H9 (cell line): ENCODE data around the gene ZNF423. TPM values are rescaled to one million over a fixed set of nuclear protein-coding genes. Genes with fewer than 3 reads are reported as not detected.

ENCODE experiments used
- DNase-seq: peaks from one replicate; pipeline ENCODE4 v3.0.0-alpha.2; 2017
- H2AFZ ChIP-seq: one replicate; pipeline ENCODE4 v1.6.1; 2013; ENCODE audit warnings: mild to moderate bottlenecking, low read length, control low read depth, moderate library complexity
- H2AK5ac ChIP-seq: 2 replicates; pipeline ENCODE4 v1.6.1; 2013; ENCODE audit warnings: low read length, control low read depth, mixed read lengths; ENCODE audit not compliant: insufficient read length
- H2BK120ac ChIP-seq: one replicate; pipeline ENCODE4 v1.6.1; 2013; ENCODE audit warnings: low read depth, mild to moderate bottlenecking, low read length, control low read depth, inconsistent platforms; ENCODE audit not compliant: poor library complexity, severe bottlenecking
- H2BK12ac ChIP-seq: 2 replicates; pipeline ENCODE4 v1.6.1; 2013; ENCODE audit warnings: low read length, control low read depth, mixed read lengths, low read depth; ENCODE audit not compliant: insufficient read length
- H2BK15ac ChIP-seq: 2 replicates; pipeline ENCODE4 v1.6.1; 2013; ENCODE audit warnings: low read depth, low read length, control low read depth
- H2BK20ac ChIP-seq: one replicate; pipeline ENCODE4 v1.6.1; 2013; ENCODE audit warnings: low read depth, mild to moderate bottlenecking, low read length, control low read depth, inconsistent platforms; ENCODE audit not compliant: poor library complexity, severe bottlenecking
- H2BK5ac ChIP-seq: 2 replicates; pipeline ENCODE4 v1.6.1; 2013; ENCODE audit warnings: low read length, control low read depth, mixed read lengths; ENCODE audit not compliant: insufficient read length
- H3K14ac ChIP-seq: 2 replicates; pipeline ENCODE4 v1.6.1; 2013; ENCODE audit warnings: low read length, control low read depth; ENCODE audit not compliant: insufficient read depth
- H3K18ac ChIP-seq: 2 replicates; pipeline ENCODE4 v1.6.1; 2013; ENCODE audit warnings: low read depth, mild to moderate bottlenecking, mixed read lengths, low read length, control low read depth; ENCODE audit not compliant: insufficient read length
- H3K23ac ChIP-seq: 2 replicates; pipeline ENCODE4 v1.6.1; 2013; ENCODE audit warnings: low read length, control low read depth, mixed read lengths, low read depth; ENCODE audit not compliant: insufficient read length
- H3K23me2 ChIP-seq: 2 replicates; pipeline ENCODE4 v1.6.1; 2013; ENCODE audit warnings: low read depth, mild to moderate bottlenecking, mixed read lengths, low read length, control low read depth; ENCODE audit not compliant: insufficient read length, poor library complexity, severe bottlenecking
- H3K27ac ChIP-seq: 2 replicates; pipeline ENCODE4 v1.5.1; 2013; ENCODE audit warnings: low read length, control low read depth, mixed read lengths, low read depth; ENCODE audit not compliant: insufficient read length
- H3K27me3 ChIP-seq: 2 replicates; pipeline ENCODE4 v1.6.1; 2013; ENCODE audit warnings: low read length, control low read depth, inconsistent platforms; ENCODE audit not compliant: insufficient read depth
- H3K4ac ChIP-seq: 2 replicates; pipeline ENCODE4 v1.6.1; 2013; ENCODE audit warnings: low read depth, mild to moderate bottlenecking, control low read depth, inconsistent platforms, low read length, moderate library complexity
- H3K4me1 ChIP-seq: 2 replicates; pipeline ENCODE4 v1.6.1; 2013; ENCODE audit warnings: low read length, control low read depth, inconsistent platforms; ENCODE audit not compliant: insufficient read depth
- H3K4me2 ChIP-seq: 2 replicates; pipeline ENCODE4 v1.6.1; 2013; ENCODE audit warnings: low read length, control low read depth, mixed read lengths; ENCODE audit not compliant: insufficient read length, insufficient read depth
- H3K56ac ChIP-seq: 2 replicates; pipeline ENCODE4 v1.6.1; 2013; ENCODE audit warnings: low read depth, mild to moderate bottlenecking, mixed read lengths, low read length, control low read depth; ENCODE audit not compliant: insufficient read length
- H3K79me1 ChIP-seq: 2 replicates; pipeline ENCODE4 v1.6.1; 2013; ENCODE audit warnings: low read depth, mild to moderate bottlenecking, moderate library complexity, low read length, control low read depth, inconsistent platforms; ENCODE audit not compliant: insufficient read depth, poor library complexity, severe bottlenecking
- H3K79me2 ChIP-seq: 2 replicates; pipeline ENCODE4 v1.6.1; 2013; ENCODE audit warnings: low read length, control low read depth, inconsistent platforms; ENCODE audit not compliant: insufficient read depth
- H3K9ac ChIP-seq: 2 replicates; pipeline ENCODE4 v1.6.1; 2013; ENCODE audit warnings: low read length, control low read depth, mixed read lengths; ENCODE audit not compliant: insufficient read length; ENCODE audit errors: extremely low read depth
- H3K9me3 ChIP-seq: one replicate; pipeline ENCODE4 v1.6.1; 2013; ENCODE audit warnings: low read depth, low read length, inconsistent platforms; ENCODE audit not compliant: control insufficient read depth
- H3T11ph ChIP-seq: one replicate; pipeline ENCODE4 v1.6.1; 2013; ENCODE audit warnings: mild to moderate bottlenecking, low read length, control low read depth, inconsistent platforms
- H4K20me1 ChIP-seq: one replicate; pipeline ENCODE4 v1.6.1; 2013; ENCODE audit not compliant: control insufficient read depth, insufficient read length, insufficient read depth
- H4K5ac ChIP-seq: 2 replicates; pipeline ENCODE4 v1.6.1; 2013; ENCODE audit warnings: low read depth, mild to moderate bottlenecking, mixed read lengths, low read length, control low read depth; ENCODE audit not compliant: insufficient read length
- H4K8ac ChIP-seq: replicated peaks from 2 replicates; pipeline ENCODE4 v1.6.1; 2013; ENCODE audit warnings: low read length, control low read depth, mixed read lengths, low read depth; ENCODE audit not compliant: insufficient read length
- H4K91ac ChIP-seq: 2 replicates; pipeline ENCODE4 v1.6.1; 2013; ENCODE audit warnings: low read depth, mild to moderate bottlenecking, moderate library complexity, mixed read lengths, low read length, control low read depth; ENCODE audit not compliant: insufficient read length
- H3K27ac Mint-ChIP-seq, 3 experiments: 2 replicates in 2 of 3; 3 replicates in 1 of 3; pipeline ENCODE4 v1.8.0; 2020 to 2021; ENCODE audit warnings: mixed read lengths in 3 of 3, mild to moderate bottlenecking in 1 of 3, moderate library complexity in 1 of 3
- H3K27me3 Mint-ChIP-seq: 2 replicates; pipeline ENCODE4 v1.8.0; 2021; ENCODE audit warnings: low read depth, mild to moderate bottlenecking, moderate library complexity, mixed read lengths
- H3K36me3 Mint-ChIP-seq, 3 experiments: 2 replicates in 2 of 3; 3 replicates in 1 of 3; pipeline ENCODE4 v1.8.0; 2020 to 2021; ENCODE audit warnings: low read depth in 3 of 3, mixed read lengths in 3 of 3; ENCODE audit not compliant: insufficient read depth in 1 of 3
- H3K4me1 Mint-ChIP-seq, 2 experiments: 2 replicates each; pipeline ENCODE4 v1.8.0; 2020; ENCODE audit warnings: mixed read lengths in 2 of 2
- H3K4me3 Mint-ChIP-seq, 2 experiments: 2 replicates in 1 of 2; 3 replicates in 1 of 2; pipeline ENCODE4 v1.8.0; 2020 to 2021; ENCODE audit warnings: mild to moderate bottlenecking in 2 of 2, mixed read lengths in 2 of 2, moderate library complexity in 1 of 2
- H3K9me3 Mint-ChIP-seq, 2 experiments: 2 replicates in 1 of 2; 3 replicates in 1 of 2; pipeline ENCODE4 v1.8.0; 2020; ENCODE audit warnings: mild to moderate bottlenecking in 2 of 2, mixed read lengths in 2 of 2, moderate library complexity in 1 of 2
- WGBS: extraction: QIAGEN DNeasy Blood & Tissue Kit; methylation state at CpG from one replicate; pipeline ENCODE4 v1.1.7; 2013; ENCODE audit warnings: missing lambda C conversion rate, low lambda C conversion rate, mixed read lengths; ENCODE audit not compliant: insufficient read length; ENCODE audit errors: extremely low coverage; 5-methylcytosine and 5-hydroxymethylcytosine counted together
- total RNA-seq: library from RNA; stranded (reverse); gene quantifications from 2 replicates; pipeline ENCODE4 v1.2.1, GENCODE V29; 2021
- TF ChIP-seq, protein P1 (sequence below): fragments of 200-600 bp; sonication (generic); conservative IDR thresholded peaks from 3 replicates; pipeline ENCODE4 v1.8.0; 2021; ENCODE audit warnings: antibody characterized with exemption, mild to moderate bottlenecking

ZNF423 gene
- total RNA-seq, 1 experiment from 2014 or later = 51.5 TPM

DNA sequence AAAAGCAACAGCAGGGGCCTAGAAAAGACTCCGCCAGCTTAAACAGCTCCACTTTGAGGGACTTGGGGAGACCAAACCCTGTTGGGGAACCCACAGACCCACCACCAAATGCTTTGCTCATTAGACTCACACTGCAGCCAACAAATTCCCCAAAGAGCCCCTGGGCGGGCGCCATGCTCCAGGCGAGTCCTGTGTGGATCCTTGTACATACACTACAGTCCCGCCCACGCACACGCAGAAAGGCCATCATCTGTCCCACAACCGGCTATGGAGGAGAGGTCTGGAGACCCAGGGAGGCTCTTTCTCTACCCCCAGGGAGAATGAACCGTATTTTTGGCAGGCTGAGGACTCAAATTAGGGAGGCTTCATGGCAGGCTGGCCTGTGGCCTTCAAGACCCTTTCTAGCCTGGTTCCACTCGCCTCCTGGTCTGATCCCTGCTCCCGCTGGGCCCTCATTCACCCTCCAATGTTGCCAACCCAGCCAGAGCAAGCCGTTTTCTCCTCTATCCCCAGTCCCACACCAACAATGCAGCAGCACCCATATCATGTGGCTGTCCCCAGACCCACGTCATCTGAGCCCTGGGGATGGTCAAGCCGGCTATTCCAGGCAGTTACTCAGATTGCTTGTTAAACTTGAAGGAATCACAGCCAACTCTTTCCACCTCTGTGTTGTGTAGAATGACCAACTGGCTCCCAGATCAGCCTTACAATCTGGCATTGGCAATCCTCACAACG, 27.2 kb downstream of the ZNF423 start:
- no peak overlapping the region for H3K23ac ChIP-seq
- H2BK120ac ChIP-seq = no peak overlapping the region
- H3K18ac ChIP-seq = no peak overlapping the region
- no peak overlapping the region for H4K5ac ChIP-seq
- H3K9ac ChIP-seq = no peak overlapping the region
- no peaks in the 10 kb centered on the region for H3K9me3 Mint-ChIP-seq
- H3K27me3 ChIP-seq = no peaks in the 10 kb centered on the region
- H2AFZ ChIP-seq = no peak overlapping the region
- no peak overlapping the region for H3K4ac ChIP-seq
- peaks cover 20% of the 10 kb centered on the region; the same call in 1 of the 2 replicates for H3K79me2 ChIP-seq
- peak overlapping the region; percentile 1 to 73 (median 70); a peak in 4 of 7 replicates for H3K27ac Mint-ChIP-seq
- no peak overlapping the region for H3K27ac ChIP-seq
- no peak overlapping the region for H4K8ac ChIP-seq
- no peak overlapping the region for H2BK15ac ChIP-seq
- no peak for DNase-seq
- no peaks in the 10 kb centered on the region for H3K9me3 ChIP-seq
- H3K79me1 ChIP-seq = peaks cover 18% of the 10 kb centered on the region
- peak overlapping the region; percentile 18; the same call in 1 of the 2 replicates for H3K14ac ChIP-seq
- no peaks in the 10 kb centered on the region for H3K27me3 Mint-ChIP-seq
- peaks cover 0 to 15% (median 3%) of the 10 kb centered on the region in 3 experiments; a peak in 5 of 7 replicates for H3K36me3 Mint-ChIP-seq
- H3T11ph ChIP-seq = no peak overlapping the region
- H2BK5ac ChIP-seq = peak overlapping the region; percentile 8
- no peak overlapping the region for H4K91ac ChIP-seq
- no peaks in the 10 kb centered on the region for H3K23me2 ChIP-seq
- peaks cover 58 to 61% of the 10 kb centered on the region in 2 experiments for H3K4me1 Mint-ChIP-seq
- TF ChIP-seq, protein P1, sequence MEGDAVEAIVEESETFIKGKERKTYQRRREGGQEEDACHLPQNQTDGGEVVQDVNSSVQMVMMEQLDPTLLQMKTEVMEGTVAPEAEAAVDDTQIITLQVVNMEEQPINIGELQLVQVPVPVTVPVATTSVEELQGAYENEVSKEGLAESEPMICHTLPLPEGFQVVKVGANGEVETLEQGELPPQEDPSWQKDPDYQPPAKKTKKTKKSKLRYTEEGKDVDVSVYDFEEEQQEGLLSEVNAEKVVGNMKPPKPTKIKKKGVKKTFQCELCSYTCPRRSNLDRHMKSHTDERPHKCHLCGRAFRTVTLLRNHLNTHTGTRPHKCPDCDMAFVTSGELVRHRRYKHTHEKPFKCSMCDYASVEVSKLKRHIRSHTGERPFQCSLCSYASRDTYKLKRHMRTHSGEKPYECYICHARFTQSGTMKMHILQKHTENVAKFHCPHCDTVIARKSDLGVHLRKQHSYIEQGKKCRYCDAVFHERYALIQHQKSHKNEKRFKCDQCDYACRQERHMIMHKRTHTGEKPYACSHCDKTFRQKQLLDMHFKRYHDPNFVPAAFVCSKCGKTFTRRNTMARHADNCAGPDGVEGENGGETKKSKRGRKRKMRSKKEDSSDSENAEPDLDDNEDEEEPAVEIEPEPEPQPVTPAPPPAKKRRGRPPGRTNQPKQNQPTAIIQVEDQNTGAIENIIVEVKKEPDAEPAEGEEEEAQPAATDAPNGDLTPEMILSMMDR = no peak
- H4K20me1 ChIP-seq = peaks cover 3% of the 10 kb centered on the region
- no peak overlapping the region for H2BK20ac ChIP-seq
- peaks cover 10% of the 10 kb centered on the region; the same call in 1 of the 2 replicates for H3K4me1 ChIP-seq
- no peak overlapping the region for H3K56ac ChIP-seq
- WGBS = no CpG with 5 or more reads among the region's 15 CpGs
- H2BK12ac ChIP-seq = no peak overlapping the region
- no peak overlapping the region for H3K4me2 ChIP-seq
- no peak overlapping the region for H3K4me3 Mint-ChIP-seq
- no peak overlapping the region for H2AK5ac ChIP-seq
